ENCODE data around the gene CATSPER1. TPM values are rescaled to one million over a fixed set of nuclear protein-coding genes. Genes with fewer than 3 reads are reported as not detected.

The CATSPER1 gene
- total and polyA plus RNA-seq, 2 experiments from 2014 or later = not detected

- TF ChIP-seq ETS1 (IDR thresholded peaks at IDR 0.05) (no peak), ZNF331 (CRISPR knock-in tag; IDR thresholded peaks at IDR 0.05; ENCODE audit: low read depth) (no peak)
Observed at GRCh38 chr11:66061268-66061667, 35.0 kb upstream of the CATSPER1 start (continued).

- Histone ChIP-seq H2AFZ (no peak overlapping the region), H3K4me3 (no peak overlapping the region), H3F3A (replicated peaks; ENCODE audit: low read depth) (peaks cover 13% of the 10 kb centered on the region; the same call in 1 of the 2 replicates), H3K79me2 (replicated peaks; ENCODE audit: insufficient read depth) (peaks cover 24% of the 10 kb centered on the region), H3K4me2 (no peak overlapping the region), H3K4me1 (ENCODE audit: insufficient read depth) (no peaks in the 10 kb centered on the region), H3K27me3 (ENCODE audit: insufficient read depth) (no peaks in the 10 kb centered on the region), H3K27ac (ENCODE audit: low read depth) (no peak overlapping the region), H3K9me2 (ENCODE audit: insufficient read depth) (no peaks in the 10 kb centered on the region), H3K36me3 (ENCODE audit: insufficient read depth) (peaks cover 90% of the 10 kb centered on the region), H4K20me1 (replicated peaks; ENCODE audit: insufficient read depth) (peaks cover 27% of the 10 kb centered on the region)
- ATAC-seq (no peak), DNase-seq (ENCODE audit: low spot score) (no peak)
- H3K9me3 Mint-ChIP-seq = no peaks in the 10 kb centered on the region
- H3K27ac Mint-ChIP-seq = no peak overlapping the region
- H3K4me1 Mint-ChIP-seq = no peaks in the 10 kb centered on the region
- peaks cover 2% of the 10 kb centered on the region for H3K27me3 Mint-ChIP-seq (ENCODE audit: insufficient read depth, low read depth, poor library complexity)
- H3K4me3 Mint-ChIP-seq = no peak overlapping the region
- peaks cover 98% of the 10 kb centered on the region for H3K36me3 Mint-ChIP-seq (ENCODE audit: low read depth)
- TF ChIP-seq ZNF114 (CRISPR knock-in tag; IDR thresholded peaks at IDR 0.05) (no peak), ZNF331 (CRISPR knock-in tag; IDR thresholded peaks at IDR 0.05; ENCODE audit: low read depth) (no peak), NANOG (IDR thresholded peaks at IDR 0.05; ENCODE audit: borderline replicate concordance) (no peak), EZH2phosphoT487 (IDR thresholded peaks at IDR 0.05; ENCODE audit: unreplicated experiment) (no peak), ZNF462 (CRISPR knock-in tag; IDR thresholded peaks at IDR 0.05) (no peak), EZH2 (IDR thresholded peaks at IDR 0.05; ENCODE audit: low read depth, unreplicated experiment) (no peak), STAT1 (IDR thresholded peaks at IDR 0.05; ENCODE audit: unreplicated experiment) (no peak), ETS1 (IDR thresholded peaks at IDR 0.05) (no peak), POLR2AphosphoS5 (IDR thresholded peaks at IDR 0.05; ENCODE audit: low read depth) (no peak), REST (IDR thresholded peaks at IDR 0.05; ENCODE audit: unreplicated experiment) (no peak)
Observed at GRCh38 chr11:66059966-66060680, 33.8 kb upstream of the CATSPER1 start.
